ENCODE measurements around the gene WDR59. TPM values are rescaled to one million over a fixed set of nuclear protein-coding genes. Genes with fewer than 3 reads are reported as not detected.
A peak's percentile ranks its signal among the peaks of the same experiment; 100 is the strongest.
"Not testable (repeated sequence)": the region's sequence is repeated elsewhere in the genome, so short reads cannot be mapped to it uniquely, and the experiment has no call there.

WDR59 gene
- total RNA-seq, 2 donors from 2014 or later, result 46.5 to 48.3 TPM

- H3K4me3 ChIP-seq, result no peak overlapping the region
- no peaks in the 10 kb centered on the region for H3K9me3 ChIP-seq
- TF ChIP-seq CTCF (IDR thresholded peaks at IDR 0.05), result no peak
- H3K36me3 ChIP-seq, result no peaks in the 10 kb centered on the region
- DNase-seq, result peak; percentile 1
- peaks cover 7% of the 10 kb centered on the region for H3K4me1 ChIP-seq
- intact Hi-C loops (cut with DNase I), result no loop called here
- H3K9ac ChIP-seq (ENCODE audit: low read depth in 2 of 2, low read length in 2 of 2), result no peak overlapping the region
- H3K27me3 ChIP-seq, result no peaks in the 10 kb centered on the region
- H3K27ac ChIP-seq, result no peak overlapping the region
These were observed 37.6 kb upstream of the WDR59 start for GRCh38 chr16:75022567-75022966.

DNA sequence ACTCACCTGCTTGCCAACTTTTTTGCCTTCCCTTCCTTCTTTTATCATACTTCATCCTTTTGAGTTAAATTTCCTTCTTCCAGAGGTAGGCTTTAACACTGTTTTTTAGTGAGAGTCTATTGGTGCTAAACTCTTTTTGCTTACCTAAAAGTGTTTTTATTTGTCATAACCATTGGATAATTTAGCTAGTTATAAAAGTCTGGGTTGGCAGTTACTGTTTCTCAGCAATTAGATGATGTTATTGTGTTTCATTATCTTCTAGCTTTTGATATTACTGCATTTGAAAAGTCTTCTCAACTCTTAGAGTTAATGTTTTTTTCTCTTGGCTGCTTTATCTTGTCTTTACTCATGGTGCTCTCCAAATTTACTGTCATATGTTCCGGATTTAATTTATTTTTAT, 36.5 kb upstream of the WDR59 start:
- Histone ChIP-seq H3K9me3 (no peaks in the 10 kb centered on the region), H3K4me3 (no peak overlapping the region), H3K9ac (ENCODE audit: low read depth in 2 of 2, low read length in 2 of 2) (no peak overlapping the region), H3K27ac (no peak overlapping the region), H3K4me1 (peaks cover 7% of the 10 kb centered on the region), H3K36me3 (no peaks in the 10 kb centered on the region), H3K27me3 (no peaks in the 10 kb centered on the region)
- intact Hi-C loops (cut with DNase I), result no loop called here
- no peak for TF ChIP-seq CTCF (IDR thresholded peaks at IDR 0.05)
- DNase-seq, result no peak

GRCh38 chr16:75019586-75019985, 34.7 kb upstream of the WDR59 start:
- Histone ChIP-seq H3K9ac (ENCODE audit: low read depth in 2 of 2, low read length in 2 of 2) (no peak overlapping the region), H3K9me3 (no peaks in the 10 kb centered on the region), H3K4me1 (peaks cover 7% of the 10 kb centered on the region), H3K36me3 (no peaks in the 10 kb centered on the region), H3K27ac (no peak overlapping the region), H3K27me3 (no peaks in the 10 kb centered on the region), H3K4me3 (no peak overlapping the region)
- intact Hi-C loops (cut with DNase I), result no loop called here
- DNase-seq, result no peak
- no peak for TF ChIP-seq CTCF (IDR thresholded peaks at IDR 0.05)

DNA sequence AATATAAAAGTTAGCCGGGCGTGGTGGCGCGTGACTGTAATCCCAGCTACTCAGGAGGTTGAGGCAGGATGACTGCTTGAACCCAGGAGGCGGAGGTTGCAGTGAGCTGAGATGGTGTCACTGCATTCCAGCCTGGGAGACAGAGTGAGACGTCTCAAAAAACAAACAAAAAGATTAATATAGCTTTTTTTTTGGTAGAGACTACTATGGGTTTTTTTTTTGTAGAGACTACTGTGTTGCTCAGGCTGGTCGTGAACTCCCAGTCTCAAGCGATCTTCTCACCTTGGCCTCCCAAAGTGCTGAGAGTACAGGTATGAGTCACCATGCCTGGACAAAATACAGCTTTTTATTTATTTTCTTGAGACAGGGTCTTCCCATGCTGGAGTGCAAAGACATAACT, 34.1 kb upstream of the WDR59 start:
- H3K27ac ChIP-seq, result no peak overlapping the region
- H3K4me3 ChIP-seq, result no peak overlapping the region
- H3K9ac ChIP-seq (ENCODE audit: low read depth in 2 of 2, low read length in 2 of 2), result no peak overlapping the region
- H3K4me1 ChIP-seq, result peaks cover 7% of the 10 kb centered on the region
- no peaks in the 10 kb centered on the region for H3K27me3 ChIP-seq
- TF ChIP-seq CTCF (IDR thresholded peaks at IDR 0.05), result no peak
- intact Hi-C loops (cut with DNase I), result no loop called here
- no peaks in the 10 kb centered on the region for H3K36me3 ChIP-seq
- no peak for DNase-seq
- no peaks in the 10 kb centered on the region for H3K9me3 ChIP-seq

GRCh38 chr16:75017670-75018525, 33.0 kb upstream of the WDR59 start:
- Histone ChIP-seq H3K36me3 (no peaks in the 10 kb centered on the region), H3K9ac (ENCODE audit: low read depth in 2 of 2, low read length in 2 of 2) (no peak overlapping the region), H3K4me3 (no peak overlapping the region), H3K27me3 (no peaks in the 10 kb centered on the region), H3K27ac (no peak overlapping the region), H3K9me3 (no peaks in the 10 kb centered on the region), H3K4me1 (peaks cover 7% of the 10 kb centered on the region)
- intact Hi-C loops (cut with DNase I), result no loop called here
- no peak for TF ChIP-seq CTCF (IDR thresholded peaks at IDR 0.05)
- DNase-seq, result no peak

DNA sequence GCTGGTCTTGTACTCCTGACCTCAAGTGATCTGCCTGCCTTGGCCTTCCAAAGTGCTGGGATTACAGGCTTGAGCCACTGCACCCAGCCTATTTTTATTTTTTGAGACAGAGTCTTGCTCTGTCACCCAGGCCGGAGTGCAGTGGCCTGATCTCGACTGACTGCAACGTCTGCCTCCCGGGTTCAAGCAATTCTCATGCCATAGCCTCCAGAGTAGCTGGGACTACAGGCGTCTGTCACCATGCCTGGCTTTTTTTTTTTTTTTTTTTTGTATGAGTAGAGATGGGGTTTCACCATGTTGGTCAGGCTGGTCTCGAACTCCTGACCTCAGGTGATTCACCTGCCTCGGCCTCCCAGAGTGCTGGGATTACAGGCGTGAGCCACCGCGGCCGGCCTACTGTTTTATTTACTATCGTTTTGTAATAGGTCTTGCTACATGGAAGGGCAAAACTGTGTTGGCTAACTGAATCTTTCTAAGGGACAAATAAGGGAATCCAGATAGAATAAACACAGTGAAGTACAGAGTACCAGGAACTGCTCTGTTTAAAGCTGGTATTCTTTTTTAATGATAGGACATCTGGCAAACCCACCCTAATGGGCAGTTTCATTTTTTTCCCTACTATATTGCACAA, 31.6 kb upstream of the WDR59 start:
- H3K9me3 ChIP-seq; intact Hi-C loops (cut with DNase I); H3K36me3 ChIP-seq; H3K27me3 ChIP-seq; H3K27ac ChIP-seq; DNase-seq; H3K4me1 ChIP-seq; H3K9ac ChIP-seq (ENCODE audit: low read depth in 2 of 2, low read length in 2 of 2); H3K4me3 ChIP-seq: not testable (repeated sequence)
